Mesothelial cell of epicardium (in vitro differentiated cells): ENCODE data around the gene BBS4. TPM values are rescaled to one million over a fixed set of nuclear protein-coding genes. Genes with fewer than 3 reads are reported as not detected.

ENCODE experiments used
- DNase-seq, 2 experiments: peaks; one replicate each; pipeline ENCODE4 v3.0.0; 2021; ENCODE audit warnings: low spot score in 2 of 2; ENCODE audit not compliant: unreplicated experiment in 2 of 2
- H3K27ac Mint-ChIP-seq: 2 replicates; pipeline ENCODE4 v1.8.0; 2021; ENCODE audit warnings: mixed read lengths
- H3K27me3 Mint-ChIP-seq: 2 replicates; pipeline ENCODE4 v1.8.0; 2021; ENCODE audit warnings: low read depth, mixed read lengths
- H3K36me3 Mint-ChIP-seq: 2 replicates; pipeline ENCODE4 v1.8.0; 2021; ENCODE audit warnings: mixed read lengths
- H3K4me1 Mint-ChIP-seq: 2 replicates; pipeline ENCODE4 v1.8.0; 2021; ENCODE audit warnings: mixed read lengths
- H3K4me3 Mint-ChIP-seq: 2 replicates; pipeline ENCODE4 v1.8.0; 2021; ENCODE audit warnings: mild to moderate bottlenecking, moderate library complexity, mixed read lengths
- H3K9me3 Mint-ChIP-seq: 2 replicates; pipeline ENCODE4 v1.8.0; 2021; ENCODE audit warnings: mixed read lengths
- total RNA-seq: library from RNA; stranded (reverse); gene quantifications from 3 replicates; pipeline ENCODE4 v1.2.1, GENCODE V29; 2021
- TF ChIP-seq, protein P1 (sequence below): fragments of 200-600 bp; sonication (generic); IDR thresholded peaks from one replicate; pipeline ENCODE4 v1.5.0; 2021; ENCODE audit warnings: antibody characterized with exemption; ENCODE audit not compliant: unreplicated experiment

BBS4 gene
- total RNA-seq, 1 donor from 2014 or later: 33.5 TPM

DNA sequence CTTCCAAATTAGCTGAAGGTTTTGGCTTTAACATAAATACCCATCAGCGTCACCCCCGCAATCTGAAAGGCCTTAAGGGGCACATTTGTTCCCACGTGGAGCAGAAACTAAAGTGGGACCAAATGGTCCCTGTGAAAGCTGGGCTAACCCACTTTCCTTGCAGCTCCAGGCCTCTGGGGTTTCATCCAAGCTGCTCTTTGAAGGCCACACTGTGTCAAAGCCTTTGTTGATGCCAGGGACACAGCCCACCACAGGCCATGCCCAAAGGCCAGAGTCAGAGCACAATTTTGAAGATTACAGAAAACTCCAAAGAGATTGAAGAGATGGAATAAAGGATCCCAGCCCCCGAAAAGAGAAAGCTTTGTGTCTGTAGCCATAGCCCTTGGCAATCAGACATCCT lies 100.2 kb downstream of the BBS4 start:
- Mint-ChIP-seq H3K27me3 (peaks cover 20% of the 10 kb centered on the region), H3K9me3 (no peaks in the 10 kb centered on the region), H3K27ac (no peak overlapping the region), H3K36me3 (no peaks in the 10 kb centered on the region), H3K4me3 (no peak overlapping the region), H3K4me1 (peaks cover 20% of the 10 kb centered on the region)
- TF ChIP-seq, protein P1, sequence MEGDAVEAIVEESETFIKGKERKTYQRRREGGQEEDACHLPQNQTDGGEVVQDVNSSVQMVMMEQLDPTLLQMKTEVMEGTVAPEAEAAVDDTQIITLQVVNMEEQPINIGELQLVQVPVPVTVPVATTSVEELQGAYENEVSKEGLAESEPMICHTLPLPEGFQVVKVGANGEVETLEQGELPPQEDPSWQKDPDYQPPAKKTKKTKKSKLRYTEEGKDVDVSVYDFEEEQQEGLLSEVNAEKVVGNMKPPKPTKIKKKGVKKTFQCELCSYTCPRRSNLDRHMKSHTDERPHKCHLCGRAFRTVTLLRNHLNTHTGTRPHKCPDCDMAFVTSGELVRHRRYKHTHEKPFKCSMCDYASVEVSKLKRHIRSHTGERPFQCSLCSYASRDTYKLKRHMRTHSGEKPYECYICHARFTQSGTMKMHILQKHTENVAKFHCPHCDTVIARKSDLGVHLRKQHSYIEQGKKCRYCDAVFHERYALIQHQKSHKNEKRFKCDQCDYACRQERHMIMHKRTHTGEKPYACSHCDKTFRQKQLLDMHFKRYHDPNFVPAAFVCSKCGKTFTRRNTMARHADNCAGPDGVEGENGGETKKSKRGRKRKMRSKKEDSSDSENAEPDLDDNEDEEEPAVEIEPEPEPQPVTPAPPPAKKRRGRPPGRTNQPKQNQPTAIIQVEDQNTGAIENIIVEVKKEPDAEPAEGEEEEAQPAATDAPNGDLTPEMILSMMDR: no peak
- no peak for DNase-seq

GRCh38 chr15:72786676-72787345 lies 100.8 kb downstream of the BBS4 start:
- peaks cover 21% of the 10 kb centered on the region for H3K27me3 Mint-ChIP-seq
- no peaks in the 10 kb centered on the region for H3K36me3 Mint-ChIP-seq
- H3K27ac Mint-ChIP-seq: no peak overlapping the region
- peaks cover 16% of the 10 kb centered on the region for H3K4me1 Mint-ChIP-seq
- H3K9me3 Mint-ChIP-seq: peaks cover 4% of the 10 kb centered on the region
- DNase-seq: no peak
- no peak overlapping the region for H3K4me3 Mint-ChIP-seq
- TF ChIP-seq, protein P1: no peak

- Mint-ChIP-seq H3K4me3 (no peak overlapping the region), H3K9me3 (peaks cover 4% of the 10 kb centered on the region), H3K36me3 (no peaks in the 10 kb centered on the region), H3K27ac (no peak overlapping the region), H3K27me3 (peaks cover 21% of the 10 kb centered on the region), H3K4me1 (peaks cover 12% of the 10 kb centered on the region)
- no peak for DNase-seq
- TF ChIP-seq, protein P1: no peak
Measured at GRCh38 chr15:72787526-72787925, 101.5 kb downstream of the BBS4 start.

Other genes starting within 250 kb of the BBS4 start
- 204 to 216 TPM (median 214 TPM) in 3 replicates for gene ARIH1, start 211.9 kb upstream of the BBS4 start, total RNA-seq
- 0.18 to 0.57 TPM in 2 of 3 replicates, not detected in the other for gene GOLGA6B, start 31.5 kb upstream of the BBS4 start, total RNA-seq
- gene HIGD2B, start within 50 bp of the BBS4 start, total RNA-seq: not detected in 3 replicates
- 51.5 to 54.5 TPM (median 54.4 TPM) in 3 replicates for gene ADPGK, start 97.6 kb downstream of the BBS4 start, total RNA-seq